Adrenal gland (tissue), 5 donors: ENCODE data around the gene SCOC.
A peak's percentile ranks its signal among the peaks of the same experiment; 100 is the strongest.

Experiments used
- CTCF ChIP-seq, 6 experiments: fragments of 450-650 bp in 4 of 6; fragments of 200-600 bp in 2 of 6; sonication (generic) in 1 of 6; IDR thresholded peaks; 1 replicate in 5 of 6; 2 replicates in 1 of 6; pipeline versions ENCODE4 v1.5.1 to v1.8.0; 2016 to 2021; ENCODE audit warnings: antibody characterized with exemption in 6 of 6, mild to moderate bottlenecking in 2 of 6, moderate library complexity in 1 of 6
- POLR2A ChIP-seq, 2 donors: fragments of 450-650 bp; IDR thresholded peaks; one replicate each; pipeline ENCODE4 v1.6.1; 2017; ENCODE audit warnings: antibody characterized with exemption in 2 of 2, mild to moderate bottlenecking in 2 of 2, moderate library complexity in 1 of 2
- donor health status: DM: no; HTN: no; CAD: no.

GRCh38 chr4:140330311-140330900 is 43.0 kb upstream of the SCOC start:
- TF ChIP-seq POLR2A (IDR thresholded peaks at IDR 0.05) (no peak), CTCF (IDR thresholded peaks at IDR 0.05) (peak; percentile 34 to 54 (median 42))
